Cardiac muscle cell (in vitro differentiated cells and primary cell): ENCODE data around the gene ZNHIT3. TPM values are rescaled to one million over a fixed set of nuclear protein-coding genes. Genes with fewer than 3 reads are reported as not detected.
"Not testable (repeated sequence)": the region's sequence is repeated elsewhere in the genome, so short reads cannot be mapped to it uniquely, and the experiment has no call there.

Experiments used
- DNase-seq, 2 donors: peaks; one replicate each; pipeline versions ENCODE4 v3.0.0 to v3.0.0-alpha.2; 2010 to 2017; ENCODE audit warnings: low read depth in 1 of 2, low spot score in 1 of 2
- H3K27ac ChIP-seq: fragments of 200-600 bp; sonication (generic); 2 replicates; pipeline ENCODE4 v1.5.1; 2016
- H3K27me3 ChIP-seq: fragments of 200-600 bp; sonication (generic); 2 replicates; pipeline ENCODE4 v1.6.0; 2016; ENCODE audit warnings: control low read depth
- H3K36me3 ChIP-seq: fragments of 200-600 bp; sonication (generic); 2 replicates; pipeline ENCODE4 v1.5.1; 2016; ENCODE audit warnings: control low read depth
- H3K4me1 ChIP-seq: fragments of 200-600 bp; sonication (generic); 2 replicates; pipeline ENCODE4 v1.8.1; 2017; ENCODE audit warnings: low read depth, mild to moderate bottlenecking, mixed run types
- H3K4me3 ChIP-seq: fragments of 200-600 bp; sonication (generic); 2 replicates; pipeline ENCODE4 v1.5.1; 2016; ENCODE audit warnings: mild to moderate bottlenecking
- H3K9me3 ChIP-seq: fragments of 200-600 bp; sonication (generic); 2 replicates; pipeline ENCODE4 v1.5.1; 2017; ENCODE audit warnings: low read depth, mild to moderate bottlenecking, control low read depth
- polyA plus RNA-seq: library from polyadenylated mRNA; unstranded; fragments of >200 nt; fragmentation: Nextera tagmentation; extraction: Ambion mirVana; gene quantifications from 2 replicates; pipeline ENCODE4 v1.2.1, GENCODE V29; 2016
- total RNA-seq: library from RNA; depleted of rRNA; stranded (reverse); fragments of >200 nt; gene quantifications from 2 replicates; pipeline ENCODE4 v1.2.3, GENCODE V29; 2016
- TF ChIP-seq, protein P1 (sequence below): IDR thresholded peaks from 2 replicates; pipeline ENCODE4 v1.5.1; 2012; ENCODE audit warnings: low read depth, mild to moderate bottlenecking, low read length

Gene ZNHIT3
- total and polyA plus RNA-seq, 2 experiments from 2014 or later: 37.4 to 103 TPM

DNA sequence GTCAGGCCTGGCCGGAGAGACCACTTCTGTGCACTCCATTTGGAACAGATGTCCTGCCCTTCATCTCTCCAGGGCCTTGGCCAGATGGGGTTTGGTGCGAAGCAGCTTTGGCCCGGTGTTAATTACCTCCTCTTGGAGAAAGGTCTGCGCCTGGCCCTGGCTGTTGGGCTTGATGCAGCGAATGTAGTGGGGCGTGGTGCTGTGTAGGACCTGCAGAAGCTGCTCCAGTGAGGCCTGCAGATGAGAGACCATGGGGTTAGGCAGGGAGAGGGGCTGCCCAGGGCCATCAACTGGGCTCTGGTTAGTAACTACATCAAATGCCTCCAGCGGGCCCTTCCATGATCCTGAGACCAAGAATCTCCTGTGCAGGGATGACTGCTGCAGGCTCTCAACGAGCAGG is 18.7 kb downstream of the ZNHIT3 start:
- Histone ChIP-seq H3K4me1 (peaks cover 19% of the 10 kb centered on the region), H3K27ac (no peak overlapping the region), H3K9me3 (no peaks in the 10 kb centered on the region), H3K4me3 (no peak overlapping the region), H3K36me3 (no peaks in the 10 kb centered on the region), H3K27me3 (no peaks in the 10 kb centered on the region)
- TF ChIP-seq, protein P1, sequence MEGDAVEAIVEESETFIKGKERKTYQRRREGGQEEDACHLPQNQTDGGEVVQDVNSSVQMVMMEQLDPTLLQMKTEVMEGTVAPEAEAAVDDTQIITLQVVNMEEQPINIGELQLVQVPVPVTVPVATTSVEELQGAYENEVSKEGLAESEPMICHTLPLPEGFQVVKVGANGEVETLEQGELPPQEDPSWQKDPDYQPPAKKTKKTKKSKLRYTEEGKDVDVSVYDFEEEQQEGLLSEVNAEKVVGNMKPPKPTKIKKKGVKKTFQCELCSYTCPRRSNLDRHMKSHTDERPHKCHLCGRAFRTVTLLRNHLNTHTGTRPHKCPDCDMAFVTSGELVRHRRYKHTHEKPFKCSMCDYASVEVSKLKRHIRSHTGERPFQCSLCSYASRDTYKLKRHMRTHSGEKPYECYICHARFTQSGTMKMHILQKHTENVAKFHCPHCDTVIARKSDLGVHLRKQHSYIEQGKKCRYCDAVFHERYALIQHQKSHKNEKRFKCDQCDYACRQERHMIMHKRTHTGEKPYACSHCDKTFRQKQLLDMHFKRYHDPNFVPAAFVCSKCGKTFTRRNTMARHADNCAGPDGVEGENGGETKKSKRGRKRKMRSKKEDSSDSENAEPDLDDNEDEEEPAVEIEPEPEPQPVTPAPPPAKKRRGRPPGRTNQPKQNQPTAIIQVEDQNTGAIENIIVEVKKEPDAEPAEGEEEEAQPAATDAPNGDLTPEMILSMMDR: no peak
- no peak for DNase-seq

DNA sequence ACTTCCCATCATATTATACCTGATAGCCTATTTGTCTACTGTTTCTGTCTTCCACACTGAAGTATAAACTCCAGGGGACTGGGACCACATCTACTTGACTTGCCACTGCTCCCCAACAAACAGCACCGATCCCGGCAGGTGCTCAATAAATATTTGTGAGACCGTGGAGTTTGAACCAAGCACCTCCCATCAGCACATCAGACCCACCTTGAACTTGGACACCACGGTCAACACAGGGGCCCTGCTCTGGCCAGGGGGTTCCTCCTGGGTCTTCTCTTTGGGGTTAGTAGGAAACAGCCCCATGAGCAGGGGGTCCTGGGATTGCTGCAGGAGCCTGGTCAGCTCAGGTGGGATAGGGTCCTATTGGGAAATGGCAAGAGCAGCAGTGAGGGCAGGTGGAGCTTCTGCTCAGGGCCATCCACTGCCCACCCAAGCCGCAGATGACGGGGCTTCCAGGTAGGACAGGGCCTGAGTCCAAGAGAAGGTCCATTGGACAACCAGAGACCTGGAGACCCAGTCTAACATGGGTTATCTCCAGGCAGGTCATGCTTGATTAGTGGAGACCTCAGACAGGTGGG is 19.9 kb downstream of the ZNHIT3 start:
- H3K36me3 ChIP-seq: no peaks in the 10 kb centered on the region
- no peak overlapping the region for H3K4me3 ChIP-seq
- TF ChIP-seq, protein P1: no peak
- no peak for DNase-seq
- H3K27me3 ChIP-seq: no peaks in the 10 kb centered on the region
- H3K27ac ChIP-seq: no peak overlapping the region
- no peaks in the 10 kb centered on the region for H3K9me3 ChIP-seq
- peaks cover 19% of the 10 kb centered on the region for H3K4me1 ChIP-seq

DNA sequence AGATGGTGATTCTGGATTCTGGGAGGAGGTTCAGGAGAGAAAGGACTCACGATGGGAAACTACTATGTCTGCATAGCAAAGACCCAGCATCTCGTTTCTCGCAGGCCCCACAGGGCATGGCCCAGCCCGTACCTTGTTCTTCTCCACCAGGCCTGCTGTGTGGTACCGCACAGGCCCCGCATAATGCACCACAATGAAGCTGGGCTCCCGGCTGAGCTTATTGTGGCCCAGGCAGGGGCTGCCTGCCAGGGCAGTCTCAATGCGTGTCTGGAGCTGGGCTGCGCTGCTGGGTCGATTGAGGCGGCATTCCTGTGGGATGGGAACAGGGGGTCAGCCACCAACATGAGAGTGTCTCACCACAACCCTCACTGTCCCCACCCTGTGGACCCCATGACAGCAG is 20.4 kb downstream of the ZNHIT3 start:
- Histone ChIP-seq H3K27me3 (no peaks in the 10 kb centered on the region), H3K4me1 (peaks cover 19% of the 10 kb centered on the region), H3K4me3 (no peak overlapping the region), H3K27ac (no peak overlapping the region), H3K36me3 (no peaks in the 10 kb centered on the region), H3K9me3 (no peaks in the 10 kb centered on the region)
- TF ChIP-seq, protein P1: no peak
- no peak for DNase-seq

DNA sequence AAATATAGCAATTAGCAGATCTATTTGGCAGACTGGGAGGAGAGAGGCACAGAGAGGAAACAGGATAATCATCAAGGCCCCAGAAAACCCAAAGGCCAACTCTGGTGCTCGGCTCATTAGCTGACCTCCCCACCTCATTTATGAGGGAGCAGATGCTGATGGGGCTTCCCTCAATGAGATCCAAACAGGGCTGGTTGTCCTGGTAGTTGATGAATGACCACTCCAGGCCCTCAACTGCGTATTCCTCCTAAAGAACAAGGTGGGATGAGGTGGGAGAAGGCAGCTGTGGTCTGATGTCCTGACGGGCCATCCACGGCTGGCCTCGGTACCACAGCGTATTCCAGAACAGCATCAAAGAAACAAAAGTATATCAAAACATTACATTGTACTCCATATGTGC is 20.8 kb downstream of the ZNHIT3 start:
- H3K4me1 ChIP-seq: peaks cover 16% of the 10 kb centered on the region
- no peaks in the 10 kb centered on the region for H3K36me3 ChIP-seq
- no peaks in the 10 kb centered on the region for H3K9me3 ChIP-seq
- H3K27ac ChIP-seq: no peak overlapping the region
- no peak overlapping the region for H3K4me3 ChIP-seq
- no peak for DNase-seq
- H3K27me3 ChIP-seq: no peaks in the 10 kb centered on the region
- TF ChIP-seq, protein P1: no peak

DNA sequence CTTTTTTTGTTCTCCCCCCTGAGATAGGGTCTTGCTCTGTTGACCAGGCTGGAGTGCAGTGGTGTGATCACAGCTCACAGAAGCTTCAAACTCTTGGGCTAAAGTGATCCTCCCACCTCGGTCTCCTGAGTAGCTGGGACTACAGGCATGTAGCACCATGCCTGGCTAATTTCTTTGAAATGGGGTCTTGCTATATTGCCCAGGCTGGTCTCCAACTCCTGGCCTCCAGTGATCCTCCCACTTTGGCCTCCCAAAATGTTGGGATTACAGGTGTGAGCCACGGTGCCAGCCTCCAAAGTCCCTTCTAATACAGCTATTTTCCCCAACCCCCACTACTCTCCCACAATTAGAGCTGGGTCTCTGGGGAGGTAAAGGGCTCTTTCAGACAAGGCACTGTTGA is 22.0 kb downstream of the ZNHIT3 start:
- not testable (repeated sequence) for H3K27me3 ChIP-seq, DNase-seq, H3K36me3 ChIP-seq, H3K4me1 ChIP-seq, H3K27ac ChIP-seq, H3K4me3 ChIP-seq, H3K9me3 ChIP-seq

DNA sequence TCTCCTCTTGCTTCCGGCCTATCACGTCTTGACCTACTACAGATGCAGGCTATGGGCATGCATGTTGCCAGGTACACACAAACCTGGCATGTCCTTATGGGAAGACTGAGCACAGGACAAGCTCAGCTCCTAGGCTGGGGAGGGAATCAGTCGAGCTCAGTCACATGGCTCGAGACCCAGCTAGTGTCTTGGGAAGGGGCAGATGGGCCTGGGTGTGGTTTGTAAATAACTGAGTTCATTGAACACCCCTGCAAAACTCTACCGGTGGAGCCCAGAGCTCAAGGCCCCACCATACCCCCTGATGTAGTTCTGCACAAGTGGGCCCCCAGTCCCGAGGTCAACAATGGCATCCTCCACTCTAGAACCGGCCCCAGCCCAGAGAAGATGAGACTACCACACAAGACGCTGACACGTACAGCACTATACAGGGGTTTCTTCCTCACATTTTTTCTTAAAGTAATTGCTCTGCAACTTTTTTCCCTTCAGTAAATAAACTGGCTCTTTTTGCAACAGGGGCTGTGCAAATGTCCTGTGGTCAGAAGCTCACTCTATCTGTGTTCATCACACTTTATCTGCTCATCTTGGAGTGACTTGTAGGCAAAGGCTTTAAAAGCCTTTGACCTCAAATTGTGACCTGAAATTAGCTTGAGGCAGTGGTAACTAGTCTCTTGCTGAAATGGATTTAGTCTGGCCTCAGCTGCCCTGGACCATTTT is 22.9 kb downstream of the ZNHIT3 start:
- no peak overlapping the region for H3K27ac ChIP-seq
- no peak overlapping the region for H3K4me3 ChIP-seq
- DNase-seq: no peak
- H3K36me3 ChIP-seq: no peaks in the 10 kb centered on the region
- H3K9me3 ChIP-seq: no peaks in the 10 kb centered on the region
- H3K27me3 ChIP-seq: no peaks in the 10 kb centered on the region
- H3K4me1 ChIP-seq: no peaks in the 10 kb centered on the region
- TF ChIP-seq, protein P1: no peak
